Hepatocyte (in vitro differentiated cells): Measurements from ENCODE around the gene HNRNPF.

Source experiments
- CTCF ChIP-seq: fragments of 200-600 bp; sonication (generic); IDR thresholded peaks from 2 replicates; pipeline ENCODE4 v1.5.1; 2016; ENCODE audit warnings: antibody characterized with exemption, mild to moderate bottlenecking; ENCODE audit not compliant: poor library complexity
- EZH2 ChIP-seq: fragments of 200-600 bp; sonication (generic); IDR thresholded peaks from 2 replicates; pipeline ENCODE4 v1.6.1; 2016; ENCODE audit warnings: antibody characterized with exemption, mild to moderate bottlenecking, borderline replicate concordance
- EZH2phosphoT487 ChIP-seq: fragments of 200-600 bp; sonication (generic); IDR thresholded peaks from one replicate; pipeline ENCODE4 v1.6.1; 2018; ENCODE audit warnings: antibody characterized with exemption, mild to moderate bottlenecking, low read depth, moderate library complexity; ENCODE audit not compliant: unreplicated experiment, severe bottlenecking

GRCh38 chr10:43348511-43349312, 60.3 kb downstream of the HNRNPF start:
- TF ChIP-seq CTCF (peak; percentile 89), EZH2 (no peak), EZH2phosphoT487 (no peak)
